ENCODE data around the gene SNRNP200. TPM values are rescaled to one million over a fixed set of nuclear protein-coding genes. Genes with fewer than 3 reads are reported as not detected.
A peak's percentile ranks its signal among the peaks of the same experiment; 100 is the strongest.

SNRNP200 gene
- total and polyA plus RNA-seq, 3 experiments from 2014 or later: 108 to 206 (median 203) TPM

- DNase-seq: no peak
- H3K9me3 ChIP-seq (ENCODE audit: low read length): no peaks in the 10 kb centered on the region
- H3K4me1 Mint-ChIP-seq: peaks cover 0 to 3% (median 0%) of the 10 kb centered on the region in 3 donors
- H3K36me3 Mint-ChIP-seq: peaks cover 3 to 93% (median 17%) of the 10 kb centered on the region in 3 donors
- H3K9me3 Mint-ChIP-seq: no peaks in the 10 kb centered on the region
- peak overlapping the region in 2 of 8 donors; percentile 27 to 54 for H3K27ac Mint-ChIP-seq
- no peak overlapping the region for H3K4me3 ChIP-seq (ENCODE audit: low read length)
- POLR2A ChIA-PET: interaction anchor here (0.7 kb wide), 1 partner anchor 14 kb away, joined by 4 read pairs; no protein-coding TSS in a partner anchor
- no peaks in the 10 kb centered on the region for H3K27me3 ChIP-seq (ENCODE audit: insufficient read depth, low read length, poor library complexity, severe bottlenecking)
- H3K4me3 Mint-ChIP-seq: no peak overlapping the region
- peaks cover 62% of the 10 kb centered on the region for H3K36me3 ChIP-seq (ENCODE audit: insufficient read depth, low read length)
- CTCF ChIA-PET: interaction anchor here (0.7 to 1.5 kb wide), 2 partner anchors 100 to 158 kb away, joined by 3 read pairs; no protein-coding TSS in a partner anchor
- H3K27ac ChIP-seq (ENCODE audit: low read depth, low read length): no peak overlapping the region
- no peaks in the 10 kb centered on the region for H3K27me3 Mint-ChIP-seq
- H3K4me1 ChIP-seq (ENCODE audit: insufficient read depth, low read length): no peaks in the 10 kb centered on the region
These were observed 31.6 kb downstream of the SNRNP200 start for GRCh38 chr2:96273763-96274162.

GRCh38 chr2:96271995-96272394, 33.4 kb downstream of the SNRNP200 start:
- no peaks in the 10 kb centered on the region for H3K9me3 Mint-ChIP-seq
- Histone ChIP-seq H3K27ac (ENCODE audit: low read depth, low read length) (no peak overlapping the region), H3K4me1 (ENCODE audit: insufficient read depth, low read length) (peaks cover 9% of the 10 kb centered on the region), H3K27me3 (ENCODE audit: insufficient read depth, low read length, poor library complexity, severe bottlenecking) (no peaks in the 10 kb centered on the region), H3K4me3 (ENCODE audit: low read length) (no peak overlapping the region), H3K36me3 (ENCODE audit: insufficient read depth, low read length) (peaks cover 53% of the 10 kb centered on the region), H3K9me3 (ENCODE audit: low read length) (no peaks in the 10 kb centered on the region)
- H3K27me3 Mint-ChIP-seq: no peaks in the 10 kb centered on the region
- H3K36me3 Mint-ChIP-seq: peaks cover 5 to 90% (median 13%) of the 10 kb centered on the region in 3 donors
- ChIA-PET POLR2A (no interaction called here), CTCF (no interaction called here)
- DNase-seq: no peak
- no peak overlapping the region for H3K4me3 Mint-ChIP-seq
- H3K4me1 Mint-ChIP-seq: peaks cover 8 to 16% (median 11%) of the 10 kb centered on the region in 3 donors
- H3K27ac Mint-ChIP-seq: peak overlapping the region in 3 of 8 donors; percentile 24 to 53 (median 36)

GRCh38 chr2:96267159-96267971, 38.0 kb downstream of the SNRNP200 start:
- peak overlapping the region; percentile 82 for H3K4me3 ChIP-seq (ENCODE audit: low read length)
- Mint-ChIP-seq H3K36me3 (peaks cover 5 to 76% (median 7%) of the 10 kb centered on the region in 3 donors), H3K4me1 (peaks cover 33 to 43% (median 41%) of the 10 kb centered on the region in 3 donors), H3K27me3 (no peaks in the 10 kb centered on the region), H3K27ac (peak overlapping the region; percentile 72 to 95 (median 90)), H3K4me3 (peak overlapping the region; percentile 81 to 97 (median 93)), H3K9me3 (no peaks in the 10 kb centered on the region)
- peaks cover 34% of the 10 kb centered on the region for H3K36me3 ChIP-seq (ENCODE audit: insufficient read depth, low read length)
- POLR2A ChIA-PET: interaction anchor here (0.5 to 2.2 kb wide), 7 partner anchors 31 to 276 kb away, joined by 3 to 25 read pairs (median 4); partner anchors contain the start of genes ANKRD36C, DUSP2, SNRNP200 and STARD7
- DNase-seq: peak; percentile 23 to 62 (median 39)
- CTCF ChIA-PET: interaction anchor here (0.6 to 1.6 kb wide), 11 partner anchors 10 to 262 kb away, joined by 3 to 8 read pairs (median 4); partner anchors contain the start of genes ASTL and STARD7
- H3K4me1 ChIP-seq (ENCODE audit: insufficient read depth, low read length): peaks cover 36% of the 10 kb centered on the region
- H3K9me3 ChIP-seq (ENCODE audit: low read length): no peaks in the 10 kb centered on the region
- peak overlapping the region; percentile 89 for H3K27ac ChIP-seq (ENCODE audit: low read depth, low read length)
- no peaks in the 10 kb centered on the region for H3K27me3 ChIP-seq (ENCODE audit: insufficient read depth, low read length, poor library complexity, severe bottlenecking)

- DNase-seq: peak; percentile 96 to 98 (median 98)
- ChIA-PET CTCF (interaction anchor here (0.6 to 1.6 kb wide), 7 partner anchors 11 to 260 kb away, joined by 3 to 8 read pairs (median 5); partner anchors contain the start of gene STARD7), POLR2A (interaction anchor here (0.6 to 2.2 kb wide), 4 partner anchors 32 to 121 kb away, joined by 3 to 25 read pairs (median 6); partner anchors contain the start of genes DUSP2, SNRNP200 and STARD7)
- Mint-ChIP-seq H3K27ac (peak within 1 kb of the TSS; percentile 79 to 98 (median 96)), H3K9me3 (no peaks in the 10 kb centered on the region), H3K27me3 (no peaks in the 10 kb centered on the region), H3K4me1 (peaks cover 39 to 56% (median 54%) of the 10 kb centered on the region in 3 donors), H3K36me3 (peaks cover 5 to 73% (median 5%) of the 10 kb centered on the region in 3 donors), H3K4me3 (peak within 1 kb of the TSS; percentile 87 to 97 (median 94))
- peak within 1 kb of the TSS; percentile 82 for H3K4me3 ChIP-seq (ENCODE audit: low read length)
- H3K27ac ChIP-seq (ENCODE audit: low read depth, low read length): peak within 1 kb of the TSS; percentile 89
- H3K36me3 ChIP-seq (ENCODE audit: insufficient read depth, low read length): peaks cover 23% of the 10 kb centered on the region
- H3K27me3 ChIP-seq (ENCODE audit: insufficient read depth, low read length, poor library complexity, severe bottlenecking): no peaks in the 10 kb centered on the region
- H3K9me3 ChIP-seq (ENCODE audit: low read length): no peaks in the 10 kb centered on the region
- peaks cover 40% of the 10 kb centered on the region for H3K4me1 ChIP-seq (ENCODE audit: insufficient read depth, low read length)
These were observed 39.3 kb downstream of the SNRNP200 start, which contains the start of the genes CIAO1 and TMEM127 for GRCh38 chr2:96265840-96266679. Gene CIAO1, plus strand, starts transcription at chr2:96266225. Its CDS starts 126 bp downstream, at chr2:96266351. Gene TMEM127, minus strand, starts transcription at chr2:96265997. Its CDS starts 616 bp downstream, at chr2:96265381.

GRCh38 chr2:96265349-96265839, 40.0 kb downstream of the SNRNP200 start:
- DNase-seq: peak in 2 of 5 donors; percentile 43 to 46
- H3K4me3 Mint-ChIP-seq: peak overlapping the region; percentile 87 to 97 (median 94)

GRCh38 chr2:96264656-96265348, 40.5 kb downstream of the SNRNP200 start:
- DNase-seq: peak in 4 of 5 donors; percentile 18 to 55 (median 30)
- H3K4me1 Mint-ChIP-seq: peaks cover 49 to 68% (median 65%) of the 10 kb centered on the region in 3 donors

More at GRCh38 chr2:96265349-96265839, 40.0 kb downstream of the SNRNP200 start:
- no peaks in the 10 kb centered on the region for H3K27me3 ChIP-seq (ENCODE audit: insufficient read depth, low read length, poor library complexity, severe bottlenecking)
- peaks cover 21% of the 10 kb centered on the region for H3K36me3 ChIP-seq (ENCODE audit: insufficient read depth, low read length)
- peaks cover 47% of the 10 kb centered on the region for H3K4me1 ChIP-seq (ENCODE audit: insufficient read depth, low read length)
- Mint-ChIP-seq H3K4me1 (peaks cover 45 to 62% (median 61%) of the 10 kb centered on the region in 3 donors), H3K9me3 (no peaks in the 10 kb centered on the region), H3K27ac (peak overlapping the region; percentile 65 to 98 (median 83)), H3K36me3 (peaks cover 5 to 75% (median 8%) of the 10 kb centered on the region in 3 donors), H3K27me3 (no peaks in the 10 kb centered on the region)
- ChIA-PET CTCF (interaction anchor here (1.0 to 1.2 kb wide), 4 partner anchors 12 to 244 kb away, joined by 3 to 4 read pairs (median 4); partner anchors contain the start of gene ASTL), POLR2A (no interaction called here)
- H3K27ac ChIP-seq (ENCODE audit: low read depth, low read length): peak overlapping the region; percentile 89
- H3K4me3 ChIP-seq (ENCODE audit: low read length): peak overlapping the region; percentile 82
- no peaks in the 10 kb centered on the region for H3K9me3 ChIP-seq (ENCODE audit: low read length)

More at GRCh38 chr2:96264656-96265348, 40.5 kb downstream of the SNRNP200 start:
- ChIA-PET CTCF (interaction anchor here (0.9 to 1.2 kb wide), 5 partner anchors 11 to 243 kb away, joined by 3 to 4 read pairs (median 3); partner anchors contain the start of gene ASTL), POLR2A (interaction anchor here (0.5 to 0.9 kb wide), 4 partner anchors 57 to 148 kb away, joined by 3 to 5 read pairs (median 4); partner anchors contain the start of gene ADRA2B)
- no peaks in the 10 kb centered on the region for H3K27me3 ChIP-seq (ENCODE audit: insufficient read depth, low read length, poor library complexity, severe bottlenecking)
- Mint-ChIP-seq H3K27me3 (no peaks in the 10 kb centered on the region), H3K4me3 (peak overlapping the region; percentile 86 to 97 (median 89)), H3K27ac (peak overlapping the region; percentile 61 to 94 (median 83)), H3K36me3 (peaks cover 5 to 76% (median 8%) of the 10 kb centered on the region in 3 donors), H3K9me3 (no peaks in the 10 kb centered on the region)
- peak overlapping the region; percentile 82 for H3K4me3 ChIP-seq (ENCODE audit: low read length)
- H3K36me3 ChIP-seq (ENCODE audit: insufficient read depth, low read length): peaks cover 21% of the 10 kb centered on the region
- H3K4me1 ChIP-seq (ENCODE audit: insufficient read depth, low read length): peaks cover 53% of the 10 kb centered on the region
- peak overlapping the region; percentile 89 for H3K27ac ChIP-seq (ENCODE audit: low read depth, low read length)
- H3K9me3 ChIP-seq (ENCODE audit: low read length): no peaks in the 10 kb centered on the region
